Activated CD4-positive, alpha-beta T cell treated with anti-CD3 and anti-CD28 coated beads, Interleukin-2, amount 50 U/mL, for 24 hours (primary cell): Measurements from ENCODE around the gene ABI1.
"Not testable (repeated sequence)": the region's sequence is repeated elsewhere in the genome, so short reads cannot be mapped to it uniquely, and the experiment has no call there.

Source experiments
- DNase-seq, 2 donors: peaks; one replicate each; pipeline ENCODE4 v3.0.0-alpha.2; 2020; ENCODE audit warnings: low read depth in 1 of 2, low spot score in 1 of 2

The ABI1 gene

GRCh38 chr10:26805567-26806245, 55.1 kb downstream of the ABI1 start:
- no peak for DNase-seq

GRCh38 chr10:26804418-26805393, 56.1 kb downstream of the ABI1 start:
- DNase-seq, result no peak

- DNase-seq, result no peak
Observed at GRCh38 chr10:26803849-26804248, 56.9 kb downstream of the ABI1 start.

- no peak for DNase-seq
Observed at GRCh38 chr10:26802527-26802926, 58.2 kb downstream of the ABI1 start.

- DNase-seq, result no peak
Observed at GRCh38 chr10:26801831-26802230, 58.9 kb downstream of the ABI1 start.

- DNase-seq, result no peak
Observed at GRCh38 chr10:26801274-26801673, 59.5 kb downstream of the ABI1 start.

GRCh38 chr10:26800468-26800867, 60.3 kb downstream of the ABI1 start:
- DNase-seq, result no peak

- DNase-seq, result no peak
Observed at GRCh38 chr10:26799342-26799741, 61.4 kb downstream of the ABI1 start.

GRCh38 chr10:26798298-26798697, 62.5 kb downstream of the ABI1 start:
- no peak for DNase-seq

GRCh38 chr10:26797340-26797739, 63.4 kb downstream of the ABI1 start:
- DNase-seq, result no peak

GRCh38 chr10:26792758-26793495, 67.8 kb downstream of the ABI1 start:
- no peak for DNase-seq

GRCh38 chr10:26790221-26790995, 70.3 kb downstream of the ABI1 start:
- DNase-seq, result no peak

- DNase-seq, result not testable (repeated sequence)
Observed at GRCh38 chr10:26789779-26790178, 71.0 kb downstream of the ABI1 start.

- no peak for DNase-seq
Observed at GRCh38 chr10:26787362-26787761, 73.4 kb downstream of the ABI1 start.

GRCh38 chr10:26781797-26782196, 79.0 kb downstream of the ABI1 start:
- DNase-seq, result no peak

GRCh38 chr10:26780793-26781601, 79.8 kb downstream of the ABI1 start:
- no peak for DNase-seq

GRCh38 chr10:26780106-26780792, 80.5 kb downstream of the ABI1 start:
- no peak for DNase-seq

GRCh38 chr10:26779176-26779860, 81.4 kb downstream of the ABI1 start:
- no peak for DNase-seq

GRCh38 chr10:26777686-26778085, 83.1 kb downstream of the ABI1 start:
- no peak for DNase-seq
